GM18526 (cell line): ENCODE data around the gene CAMK2N2.

Experiments used
- POLR2A ChIP-seq: IDR thresholded peaks from 3 replicates; pipeline ENCODE4 v1.6.1; 2011; ENCODE audit not compliant: insufficient read length; ENCODE audit errors: extremely low read depth

CAMK2N2 gene

GRCh38 chr3:184211718-184212117 lies 49.6 kb downstream of the CAMK2N2 start:
- no peak for TF ChIP-seq POLR2A

GRCh38 chr3:184211297-184211696 lies 50.1 kb downstream of the CAMK2N2 start:
- no peak for TF ChIP-seq POLR2A
